HG02973 (cell line): Measurements from ENCODE around the gene PDHA1.

Experiments
- ATAC-seq: cut with Tn5 transposase; IDR thresholded peaks from one replicate; pipeline ENCODE4 v1.9.1; 2021; ENCODE audit warnings: moderate library complexity; ENCODE audit not compliant: unreplicated experiment

The PDHA1 gene

DNA sequence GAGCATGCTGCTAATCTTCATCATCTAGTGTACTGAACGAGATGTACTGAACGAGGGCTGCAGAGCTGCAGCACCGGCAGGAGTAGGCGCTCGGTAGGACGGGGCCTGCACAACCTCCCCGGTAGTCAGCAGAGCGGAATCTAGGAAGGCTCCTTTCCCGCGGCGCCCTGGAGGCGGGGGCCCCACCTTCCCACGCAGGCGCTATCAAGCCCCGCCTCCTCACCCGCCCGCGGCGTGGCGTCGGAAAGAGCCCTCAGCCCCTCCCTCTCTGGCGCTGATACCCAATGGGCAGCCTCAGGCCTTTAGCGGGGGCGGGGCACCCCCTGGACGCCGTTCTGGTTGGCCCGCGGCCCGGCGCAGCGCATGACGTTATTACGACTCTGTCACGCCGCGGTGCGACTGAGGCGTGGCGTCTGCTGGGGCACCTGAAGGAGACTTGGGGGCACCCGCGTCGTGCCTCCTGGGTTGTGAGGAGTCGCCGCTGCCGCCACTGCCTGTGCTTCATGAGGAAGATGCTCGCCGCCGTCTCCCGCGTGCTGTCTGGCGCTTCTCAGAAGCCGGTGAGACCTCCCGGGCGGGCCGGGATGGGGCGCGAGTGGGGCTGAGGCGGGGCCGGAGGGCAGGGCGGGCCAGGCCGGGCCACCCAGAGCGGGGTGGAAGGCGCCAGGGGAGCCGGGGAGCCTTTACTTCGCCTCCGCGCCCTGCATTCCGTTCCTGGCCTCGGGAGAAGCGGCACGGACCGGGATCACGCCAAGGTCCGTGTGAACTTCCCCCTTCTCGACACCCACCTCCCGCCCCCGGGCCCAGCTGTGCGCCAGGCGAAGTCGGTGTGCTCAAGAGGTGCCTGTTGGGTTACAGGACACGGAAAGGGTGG, at the start of gene PDHA1:
TSS of gene PDHA1 (plus strand) at position 393 of the 874 bp plus-strand sequence. CDS start at position 504, 111 bp downstream.
- ATAC-seq: peak; percentile 97

DNA sequence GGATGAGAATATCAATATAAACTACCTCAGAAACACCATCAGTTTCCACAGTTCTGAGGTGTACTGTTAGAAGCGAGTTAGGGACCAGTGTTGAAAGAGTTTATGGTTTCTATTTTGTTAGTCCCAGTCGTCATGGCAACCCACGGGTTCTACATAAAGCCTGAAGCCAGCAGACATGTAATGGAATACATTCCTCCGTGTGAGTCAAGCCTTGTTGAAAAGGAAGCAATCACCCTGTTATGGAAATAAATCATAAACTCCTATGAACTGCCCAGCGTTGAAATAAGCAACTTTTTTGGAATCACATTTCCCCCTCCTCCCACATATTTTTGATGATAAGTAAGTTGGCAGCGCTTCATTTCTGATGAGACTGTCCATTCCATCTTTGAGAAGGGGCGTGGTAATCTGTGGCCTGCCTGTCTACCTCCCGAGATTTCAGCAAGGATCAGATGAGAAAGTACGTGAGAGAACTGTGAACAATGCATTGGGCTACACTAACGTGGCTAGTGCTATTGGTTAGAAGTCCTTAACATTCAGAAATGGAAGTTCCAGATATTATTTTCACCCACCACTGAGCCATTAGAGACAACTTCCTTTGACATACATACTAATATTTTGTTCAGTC, 40.4 kb upstream of the PDHA1 start:
- ATAC-seq: no peak

DNA sequence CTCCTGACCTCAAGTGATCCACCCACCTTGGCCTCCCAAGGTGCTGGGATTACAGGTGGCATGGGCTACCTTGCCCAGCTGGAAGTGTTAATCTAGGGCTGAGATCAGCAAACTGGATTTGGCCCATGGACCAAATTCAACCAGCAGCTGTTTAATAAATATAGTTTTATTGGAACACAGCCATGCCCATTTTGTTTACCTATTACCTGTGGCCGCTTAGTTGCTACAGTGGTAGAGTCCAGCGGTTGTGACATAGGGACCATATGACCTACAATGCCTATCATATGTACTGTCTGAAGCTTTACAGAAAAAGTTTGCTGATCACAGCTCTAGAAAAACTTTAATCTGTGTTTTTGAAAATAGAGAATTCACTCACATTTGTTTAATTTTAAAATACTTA, 17.2 kb upstream of the PDHA1 start:
- no peak for ATAC-seq

DNA sequence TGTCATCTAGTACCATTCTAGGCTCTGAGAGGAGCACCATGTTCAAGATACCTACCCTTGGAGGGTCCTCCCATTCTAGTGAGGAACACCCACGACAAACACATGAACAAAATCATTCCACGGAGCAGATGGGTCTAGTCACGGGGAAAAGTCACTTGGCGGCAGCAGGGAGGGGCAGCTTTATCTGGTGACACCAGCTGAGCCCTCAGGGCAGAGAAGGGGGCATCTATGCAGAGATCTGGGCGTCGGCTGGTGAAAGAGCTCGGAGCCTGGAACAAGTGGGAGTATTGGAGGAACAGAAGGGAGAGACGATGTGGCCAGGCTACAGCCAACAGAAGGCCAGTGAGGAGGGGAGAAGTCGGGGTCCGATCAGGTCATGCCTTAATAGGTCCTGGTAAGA, 11.9 kb upstream of the PDHA1 start:
- no peak for ATAC-seq

DNA sequence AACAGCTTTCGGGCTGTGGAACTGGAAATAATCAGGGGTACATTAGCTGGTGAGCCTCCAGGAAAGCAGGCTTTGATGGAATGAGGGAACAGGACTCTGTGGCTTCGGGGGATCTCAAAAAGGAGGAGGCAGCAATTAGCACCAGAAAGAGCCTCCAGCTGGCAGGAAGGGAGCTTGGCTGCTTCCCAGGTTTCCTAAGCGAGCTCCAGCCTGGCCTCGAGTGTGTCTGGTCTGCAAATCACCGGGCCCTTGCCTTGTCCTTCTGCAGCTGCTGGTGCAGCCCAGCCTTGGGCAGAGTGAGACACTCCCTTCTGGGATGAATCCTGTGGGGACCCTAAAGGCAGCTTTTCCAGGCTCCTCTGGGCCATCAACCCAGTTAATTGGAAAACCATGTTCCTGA, 10.7 kb upstream of the PDHA1 start:
- ATAC-seq: no peak

DNA sequence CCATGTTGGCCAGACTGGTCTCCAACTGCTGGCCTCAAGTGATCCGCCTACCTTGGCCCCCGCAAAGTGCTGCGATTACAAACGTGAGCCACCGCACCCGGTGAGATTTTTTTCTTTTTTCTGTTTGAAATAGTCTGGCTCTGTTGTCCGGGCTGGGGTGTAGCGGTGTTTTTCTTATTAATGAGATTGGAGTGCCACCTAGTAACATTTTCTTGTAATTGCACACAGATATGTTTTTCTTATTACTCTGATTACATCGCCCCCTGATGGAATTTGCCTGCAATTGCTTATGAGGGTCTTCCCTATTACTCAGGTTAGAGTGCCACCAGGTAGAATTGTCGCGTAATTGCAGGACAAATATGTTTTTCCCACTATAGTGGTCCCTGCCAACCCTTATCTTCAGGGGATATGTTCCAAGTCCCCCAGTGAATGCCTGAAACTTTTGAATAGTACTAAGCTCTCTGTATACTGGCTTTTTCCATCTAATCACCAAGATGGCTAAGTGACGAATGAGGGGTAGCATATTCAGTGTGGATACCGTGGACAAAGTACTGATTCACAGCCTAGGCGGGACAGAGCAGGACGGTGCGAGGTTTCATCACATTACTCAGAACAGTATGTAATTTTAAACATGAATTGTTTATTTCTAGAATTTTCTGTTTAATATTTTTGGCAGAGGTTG, 8.6 kb upstream of the PDHA1 start:
- no peak for ATAC-seq

DNA sequence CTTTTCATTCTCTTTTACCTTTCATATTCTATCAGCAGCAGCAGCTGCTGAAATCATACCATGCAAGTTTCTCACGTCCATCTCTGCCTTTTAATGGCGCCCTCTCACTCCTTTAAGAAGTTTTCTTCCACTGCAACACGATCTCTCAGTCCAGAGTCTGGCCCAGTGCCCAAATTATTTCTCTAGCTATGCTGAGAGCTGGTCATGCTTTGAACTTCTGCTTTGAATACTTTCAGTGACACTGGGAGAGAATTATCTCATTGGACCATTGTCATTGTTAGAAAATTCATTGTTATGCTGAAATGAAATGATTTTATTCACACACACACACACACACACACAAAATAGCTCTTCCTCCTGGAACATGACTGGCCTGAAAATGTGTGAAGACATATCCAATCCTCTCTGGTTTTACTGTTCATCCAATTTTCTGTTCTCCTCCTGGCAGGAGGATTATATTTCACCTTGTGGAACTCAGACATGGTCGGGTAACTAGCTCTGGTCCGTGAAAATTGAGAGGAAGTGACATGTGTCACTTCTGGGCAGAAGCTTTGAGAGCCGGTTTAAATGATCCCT, 1.3 kb upstream of the PDHA1 start:
- ATAC-seq: no peak

DNA sequence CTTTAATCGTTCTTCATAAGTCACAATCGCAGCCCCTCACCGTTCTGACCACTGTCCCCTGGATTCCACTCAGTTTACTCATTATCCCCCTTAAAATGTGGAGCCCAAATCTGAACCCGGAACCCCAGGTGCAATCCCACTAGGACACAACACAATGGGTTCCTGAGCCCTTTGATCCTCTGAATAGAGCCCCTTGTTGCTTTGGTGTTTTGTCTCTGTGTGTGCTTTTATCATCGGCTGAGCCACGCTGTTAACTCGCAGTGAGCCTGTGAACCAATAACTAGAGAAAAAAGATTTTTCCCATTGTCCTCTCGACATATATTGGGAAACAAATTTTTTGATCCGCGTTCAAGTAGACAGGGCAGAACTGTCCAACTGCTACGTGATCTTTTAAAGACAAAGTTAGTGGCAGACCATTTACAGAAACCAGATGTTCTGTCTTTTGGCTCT, 617 bp upstream of the PDHA1 start:
- no peak for ATAC-seq

DNA sequence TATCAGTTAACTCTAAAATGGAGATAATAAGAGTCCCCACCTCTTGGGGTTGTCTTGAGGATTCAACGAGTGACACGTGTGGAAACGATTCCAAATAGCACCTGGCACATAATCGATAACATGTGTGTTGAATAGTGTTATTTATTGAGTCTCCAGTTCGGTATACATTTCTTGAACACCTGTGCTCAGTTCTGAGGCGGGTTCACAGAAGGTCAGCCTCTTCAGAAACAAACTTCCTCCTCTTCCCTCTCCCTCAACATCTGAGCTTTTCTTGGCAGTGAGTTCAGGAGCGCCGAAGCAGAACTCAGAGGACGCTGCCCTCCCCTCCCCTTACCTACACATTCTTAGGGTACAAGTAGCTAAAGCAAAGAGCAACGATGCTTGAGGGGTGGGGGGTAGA, 934 bp downstream of the PDHA1 start:
- ATAC-seq: no peak

DNA sequence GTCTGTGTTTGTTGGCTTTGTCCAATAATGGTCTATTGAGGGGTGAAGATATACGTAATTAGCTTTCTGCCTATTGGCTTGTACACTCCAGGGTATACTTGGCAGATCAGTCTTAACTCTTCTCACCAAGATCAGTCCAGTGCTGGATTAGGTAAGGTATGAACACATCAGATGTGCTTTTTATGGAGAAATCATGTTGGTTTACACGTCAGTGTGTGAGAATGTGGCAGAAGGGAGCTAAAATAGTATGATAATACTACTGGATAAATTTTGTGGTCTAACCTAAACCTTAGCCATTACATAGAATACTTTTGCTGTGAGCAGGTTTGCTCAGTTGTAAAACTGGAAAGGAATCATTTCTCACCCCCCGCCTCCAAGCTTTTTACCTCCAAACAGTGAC, 4.2 kb downstream of the PDHA1 start:
- no peak for ATAC-seq

DNA sequence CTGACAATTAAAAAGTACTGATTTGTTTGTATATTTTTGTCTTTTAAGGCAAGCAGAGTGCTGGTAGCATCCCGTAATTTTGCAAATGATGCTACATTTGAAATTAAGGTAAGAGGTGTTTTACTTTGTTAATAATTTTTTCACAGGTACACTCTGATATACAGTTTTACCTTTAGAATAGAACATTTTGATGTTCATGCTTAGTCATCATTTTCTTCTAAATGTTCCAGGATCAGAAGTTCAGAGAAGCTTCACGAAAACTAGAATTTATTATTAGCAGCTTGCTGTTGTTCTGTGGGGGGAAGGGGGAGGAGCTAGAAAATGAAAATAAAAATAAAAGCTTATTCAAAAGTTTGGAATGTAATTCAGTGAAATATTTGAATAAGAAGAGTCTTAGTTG, 5.5 kb downstream of the PDHA1 start:
- ATAC-seq: no peak

DNA sequence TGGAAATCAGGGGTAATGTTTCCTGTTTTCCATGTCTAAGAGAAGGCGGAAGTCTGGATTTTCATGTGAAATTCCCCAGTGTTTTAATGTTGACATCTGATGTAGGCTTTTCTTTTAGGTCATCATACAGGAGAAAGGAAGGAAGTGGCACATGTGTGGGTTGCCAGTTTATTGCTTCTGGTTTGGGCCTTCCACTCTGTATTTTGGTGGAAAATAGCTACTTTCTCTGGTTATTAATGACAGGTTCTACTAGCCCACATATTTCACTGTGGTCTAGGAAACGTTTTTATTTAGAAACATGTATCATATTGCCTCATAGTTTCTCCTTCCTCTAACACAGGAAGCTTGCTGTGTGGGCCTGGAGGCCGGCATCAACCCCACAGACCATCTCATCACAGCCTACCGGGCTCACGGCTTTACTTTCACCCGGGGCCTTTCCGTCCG, 7.2 kb downstream of the PDHA1 start:
- ATAC-seq: peak; percentile 94

DNA sequence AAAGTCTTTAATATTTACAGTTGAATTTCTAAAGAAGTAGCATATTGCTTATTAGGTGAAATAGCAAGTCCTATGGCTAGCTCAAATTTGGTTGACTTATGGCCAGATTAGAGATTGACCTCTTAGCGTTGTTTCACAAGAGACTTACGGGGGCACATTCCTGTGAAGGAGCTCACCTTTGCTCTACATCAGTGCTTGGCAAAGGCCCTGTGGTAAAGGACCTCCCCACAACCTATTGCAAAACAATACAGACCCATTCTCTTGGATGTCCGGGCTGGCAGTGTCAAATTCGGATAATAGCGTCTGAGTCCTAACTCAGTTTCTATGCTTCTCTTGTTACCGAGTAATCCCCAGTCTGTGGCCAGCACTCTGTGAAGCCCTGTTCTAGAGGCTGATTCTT, 10.9 kb downstream of the PDHA1 start:
- ATAC-seq: no peak

DNA sequence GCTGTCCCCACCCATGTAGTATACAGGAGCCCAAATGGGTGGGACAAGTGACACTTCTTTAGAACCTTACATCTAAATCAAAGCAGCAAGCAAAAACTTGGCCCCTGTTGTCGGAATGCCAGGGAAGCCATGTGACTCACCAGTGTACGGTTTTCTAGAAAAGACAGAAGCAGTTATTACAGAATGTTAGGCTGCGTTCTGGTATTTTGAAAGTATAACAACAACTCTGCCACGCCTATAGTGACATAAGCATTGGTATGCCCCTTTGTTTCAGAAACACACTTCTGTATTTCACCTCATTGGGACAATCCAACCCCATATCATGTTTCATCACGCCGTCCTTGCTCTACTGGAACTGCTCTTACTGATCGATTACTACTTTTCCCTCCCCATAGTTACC, 14.8 kb downstream of the PDHA1 start:
- no peak for ATAC-seq

DNA sequence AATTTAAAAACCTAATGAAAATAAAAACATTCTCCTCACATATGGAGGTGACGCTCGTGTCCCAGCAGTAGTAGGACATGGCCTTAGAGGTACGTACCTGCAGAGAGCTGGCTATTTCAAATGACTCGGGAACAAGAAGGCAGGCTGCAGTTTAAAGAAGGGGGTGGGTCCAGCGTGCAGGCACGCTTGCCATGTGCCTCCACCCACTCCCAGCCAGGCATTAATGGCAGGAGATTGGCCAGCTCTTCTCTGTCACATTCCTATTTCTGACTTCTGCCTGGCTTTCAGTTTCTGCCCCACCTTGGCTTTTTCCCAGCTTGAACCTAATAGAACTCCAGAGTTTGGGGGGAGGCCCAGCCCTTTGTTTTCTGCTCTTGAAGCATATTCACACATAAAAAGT, 17.2 kb downstream of the PDHA1 start:
- ATAC-seq: no peak

DNA sequence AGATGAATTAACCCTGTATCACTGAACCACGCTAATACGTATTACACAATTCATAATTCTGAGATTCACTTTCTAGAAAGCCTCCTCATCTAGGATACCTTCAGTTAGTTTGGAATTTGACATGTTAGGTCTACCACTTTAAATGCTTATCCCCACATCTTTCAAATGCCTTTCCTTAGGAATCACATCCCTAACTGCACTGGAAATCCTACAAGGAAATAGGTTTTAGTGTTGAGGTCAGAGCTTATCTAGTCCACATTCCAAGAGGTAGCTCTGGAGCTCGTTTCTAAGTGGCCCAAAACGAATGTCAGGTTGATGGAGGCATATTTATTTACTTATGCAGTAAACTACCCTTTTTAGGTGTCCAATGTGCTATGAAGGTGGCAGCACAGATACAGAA, 18.0 kb downstream of the PDHA1 start:
- ATAC-seq: no peak

DNA sequence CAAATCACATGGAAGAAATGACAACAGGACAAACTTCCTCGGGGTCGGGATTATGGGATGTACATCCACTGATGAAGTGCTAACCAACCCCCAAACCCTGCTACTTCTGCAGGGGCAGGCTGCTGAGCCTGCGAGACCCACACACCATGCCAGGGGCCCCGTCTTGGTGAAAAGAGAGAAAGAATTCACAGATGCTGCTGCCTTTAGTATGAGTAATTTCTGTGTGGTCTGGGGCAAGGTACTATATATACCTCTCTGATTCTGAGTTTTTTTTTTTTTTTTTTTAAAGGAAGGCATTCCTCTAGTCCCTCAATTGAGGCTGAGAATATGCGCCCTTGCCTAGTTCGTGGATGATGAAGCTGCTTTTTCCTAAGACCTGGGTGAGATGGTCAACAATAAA, 24.8 kb downstream of the PDHA1 start:
- no peak for ATAC-seq

DNA sequence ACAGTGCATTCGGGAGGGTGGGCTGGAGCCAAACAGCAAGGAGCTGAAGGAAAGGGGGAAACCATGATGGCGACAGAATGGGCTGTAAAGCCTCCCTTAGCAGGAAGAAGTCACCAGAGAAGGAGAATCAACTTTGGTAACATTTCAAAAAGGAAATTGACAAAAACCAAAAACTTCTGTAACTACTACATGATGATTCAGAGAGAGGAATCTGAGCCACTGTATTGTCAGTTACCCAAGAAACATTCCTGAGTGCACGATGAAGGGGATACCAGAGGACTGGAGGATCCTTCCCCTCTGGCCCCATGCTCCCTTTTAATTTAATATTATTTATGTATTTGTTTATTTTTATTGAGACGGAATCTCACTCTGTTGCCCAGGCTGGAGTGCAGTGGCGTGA, 26.3 kb downstream of the PDHA1 start:
- no peak for ATAC-seq

DNA sequence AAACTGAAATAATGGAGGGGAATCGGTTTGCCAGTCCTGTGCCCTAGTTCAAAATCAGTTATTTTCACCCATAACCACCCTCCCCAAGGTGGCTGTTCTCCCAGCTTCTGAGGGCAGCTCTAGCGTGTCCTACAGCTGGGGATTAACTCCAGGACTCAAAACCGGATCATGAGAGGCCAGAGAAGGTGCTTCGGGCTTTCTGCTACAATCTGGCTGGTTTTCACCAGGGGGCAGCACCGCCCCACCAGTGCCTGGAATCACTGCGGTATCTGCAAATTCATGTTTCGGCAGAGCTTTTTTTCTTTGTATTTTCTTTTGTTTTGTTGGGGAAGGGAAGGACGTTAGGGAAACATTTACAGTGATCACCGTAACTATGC, 28.4 kb downstream of the PDHA1 start:
- ATAC-seq: peak; percentile 69

DNA sequence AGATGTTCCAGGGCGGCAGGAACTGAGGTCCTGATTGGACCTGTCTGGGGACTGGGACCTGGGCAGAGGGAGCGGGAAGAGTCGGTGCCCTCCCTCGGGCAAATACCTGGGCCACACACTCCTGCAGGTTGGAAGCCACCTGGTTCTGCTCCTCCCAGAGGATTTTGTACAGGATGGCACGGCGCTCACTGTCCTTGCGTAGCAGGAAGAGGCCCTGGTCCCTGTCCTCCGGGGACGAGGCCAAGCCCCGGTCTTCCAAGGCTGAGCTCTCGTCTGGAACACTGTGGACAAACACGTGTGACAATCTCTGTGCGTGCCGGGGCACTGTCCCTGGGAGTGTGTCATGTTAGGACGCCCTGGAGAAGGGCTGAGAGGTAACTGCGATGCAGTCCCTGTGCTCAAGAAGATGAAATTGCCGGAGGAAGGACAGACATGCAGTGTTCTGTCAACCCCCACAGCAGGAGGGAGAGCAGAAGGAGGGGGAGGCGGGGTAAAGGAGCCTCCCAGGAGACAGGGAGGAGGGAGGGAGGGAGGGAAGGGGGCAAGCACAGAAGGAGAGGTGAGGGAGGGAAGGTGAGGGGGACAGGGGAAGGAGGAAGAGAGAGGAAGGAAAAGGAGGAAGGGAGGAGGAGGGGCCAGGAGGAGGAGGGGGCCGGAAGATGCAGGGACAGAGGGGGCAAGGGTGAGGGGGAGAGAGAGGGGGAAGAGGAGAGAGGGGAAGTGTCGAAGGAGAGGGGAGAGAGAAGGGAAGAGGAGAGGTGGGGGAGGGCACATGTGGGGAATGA, 29.0 kb downstream of the PDHA1 start:
- ATAC-seq: peak; percentile 23
